ENCODE results near the gene SOCS1. TPM values are rescaled to one million over a fixed set of nuclear protein-coding genes. Genes with fewer than 3 reads are reported as not detected.
A peak's percentile ranks its signal among the peaks of the same experiment; 100 is the strongest.

The SOCS1 gene
- total RNA-seq (10 to 100 TPM in 1 of 10 donors, 1 to 10 TPM in 7, under 1 TPM in 2; 0.60 to 12.2 (median 2.1) TPM), polyA plus RNA-seq (10 to 100 TPM in 1 of 2 donors, 1 to 10 TPM in 1; 5.8 to 10.8 TPM)
- long read RNA-seq, donor 1, partial matches to known transcripts, result 0 of 4 reads
- long read RNA-seq, donor 1, other reads (novel, unspliced or antisense), result 0 of 4 reads
- long read RNA-seq, donor 2, partial matches to known transcripts, result 0 of 4 reads
- long read RNA-seq, donor 2, other reads (novel, unspliced or antisense), result 0 of 4 reads
- long read RNA-seq, donor 3, result 0 reads

DNA sequence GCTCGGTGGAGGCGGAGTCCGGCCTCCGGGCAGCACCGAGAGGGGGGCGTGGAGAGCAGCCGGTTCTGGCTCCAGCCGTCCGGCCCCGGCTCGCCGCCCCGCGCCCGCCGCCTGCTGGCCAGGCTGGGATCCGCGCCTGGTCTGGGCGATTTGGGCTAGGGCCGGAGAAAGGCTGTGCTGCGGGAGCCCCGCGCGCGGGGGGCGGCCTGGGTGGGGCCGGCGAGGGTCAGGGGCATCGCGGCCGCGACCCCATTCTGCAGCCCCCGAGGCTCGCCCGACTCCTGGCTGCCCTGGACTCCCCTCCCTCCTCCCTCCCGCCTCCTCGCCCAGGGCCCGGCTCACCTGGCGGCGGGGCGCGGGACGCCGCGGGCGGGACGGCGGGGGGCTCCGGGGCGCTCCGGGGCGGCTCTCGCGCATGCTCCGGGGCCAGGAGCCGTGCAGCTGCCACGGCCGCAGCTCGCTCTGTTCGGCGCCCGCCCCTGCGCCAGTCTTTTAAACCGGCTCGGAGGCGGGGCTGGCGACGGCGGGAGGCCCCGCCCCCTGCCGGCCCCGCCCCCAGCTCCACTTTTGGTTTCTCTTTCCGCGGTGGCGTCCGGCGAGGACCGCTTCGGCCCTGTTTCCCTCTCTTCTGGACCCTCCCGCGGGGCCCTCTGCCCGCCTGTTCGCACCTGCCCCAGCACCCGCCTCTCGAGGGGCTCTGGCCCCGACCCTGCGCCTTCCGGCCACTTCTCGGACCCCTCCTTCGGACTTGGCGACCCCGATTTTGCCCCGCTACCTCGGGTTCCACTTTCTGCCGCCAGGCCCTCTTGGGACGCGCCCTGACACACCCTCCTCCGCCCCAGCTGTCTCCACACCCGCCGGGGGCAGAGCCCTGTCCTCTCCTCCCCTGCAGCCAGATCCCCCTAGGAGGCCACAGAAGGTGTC, at the start of gene SOCS1:
Gene SOCS1, minus strand, starts transcription at position 468 of the 924 bp plus-strand sequence. CDS start 726 bp downstream, outside the sequence.
- H3K9me3 ChIP-seq, result no peaks in the 10 kb centered on the region
- H3K4me1 ChIP-seq, result peaks cover 15 to 66% (median 34%) of the 10 kb centered on the region in 9 donors
- ATAC-seq, result peak; percentile 77 to 90 (median 84)

GRCh38 chr16:11303405-11304138, 47.6 kb upstream of the SOCS1 start:
- TF ChIP-seq, protein P1, sequence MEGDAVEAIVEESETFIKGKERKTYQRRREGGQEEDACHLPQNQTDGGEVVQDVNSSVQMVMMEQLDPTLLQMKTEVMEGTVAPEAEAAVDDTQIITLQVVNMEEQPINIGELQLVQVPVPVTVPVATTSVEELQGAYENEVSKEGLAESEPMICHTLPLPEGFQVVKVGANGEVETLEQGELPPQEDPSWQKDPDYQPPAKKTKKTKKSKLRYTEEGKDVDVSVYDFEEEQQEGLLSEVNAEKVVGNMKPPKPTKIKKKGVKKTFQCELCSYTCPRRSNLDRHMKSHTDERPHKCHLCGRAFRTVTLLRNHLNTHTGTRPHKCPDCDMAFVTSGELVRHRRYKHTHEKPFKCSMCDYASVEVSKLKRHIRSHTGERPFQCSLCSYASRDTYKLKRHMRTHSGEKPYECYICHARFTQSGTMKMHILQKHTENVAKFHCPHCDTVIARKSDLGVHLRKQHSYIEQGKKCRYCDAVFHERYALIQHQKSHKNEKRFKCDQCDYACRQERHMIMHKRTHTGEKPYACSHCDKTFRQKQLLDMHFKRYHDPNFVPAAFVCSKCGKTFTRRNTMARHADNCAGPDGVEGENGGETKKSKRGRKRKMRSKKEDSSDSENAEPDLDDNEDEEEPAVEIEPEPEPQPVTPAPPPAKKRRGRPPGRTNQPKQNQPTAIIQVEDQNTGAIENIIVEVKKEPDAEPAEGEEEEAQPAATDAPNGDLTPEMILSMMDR (IDR thresholded peaks at IDR 0.05), result no peak
- Histone ChIP-seq H3K36me3 (no peaks in the 10 kb centered on the region), H3K4me3 (no peak overlapping the region), H3K27ac (no peak overlapping the region), H3K9me3 (peaks cover 0 to 3% (median 0%) of the 10 kb centered on the region in 11 donors), H3K4me1 (peaks cover 0 to 15% (median 0%) of the 10 kb centered on the region in 9 donors), H3K27me3 (no peaks in the 10 kb centered on the region)
- no peak for ATAC-seq
- intact Hi-C loops (cut with DNase I), result no loop called here
- no peak for DNase-seq
- WGBS, 2 donors, result 71 to 75% methylated on average over 18 of the region's 18 CpGs

More for the DNA sequence above, at the start of gene SOCS1:
- Histone ChIP-seq H3K36me3 (peaks cover 0 to 37% (median 0%) of the 10 kb centered on the region in 9 donors), H3K27me3 (no peaks in the 10 kb centered on the region), H3K27ac (peak within 1 kb of the TSS; percentile 92 to 100 (median 98)), H3K4me3 (peak within 1 kb of the TSS; percentile 42 to 93 (median 82))
- intact Hi-C loops (cut with DNase I), result loop anchor here (2.0 to 10.0 kb wide), 15 partner anchors 95 to 291 kb away; no protein-coding TSS in a partner anchor
- 0% methylated on average over 80 to 98 of the region's 100 CpGs for WGBS, 2 donors
- TF ChIP-seq, protein P1 (IDR thresholded peaks at IDR 0.05), result peak in 8 of 9 donors; percentile 68 to 96 (median 92)
- peak; percentile 84 to 88 for DNase-seq

DNA sequence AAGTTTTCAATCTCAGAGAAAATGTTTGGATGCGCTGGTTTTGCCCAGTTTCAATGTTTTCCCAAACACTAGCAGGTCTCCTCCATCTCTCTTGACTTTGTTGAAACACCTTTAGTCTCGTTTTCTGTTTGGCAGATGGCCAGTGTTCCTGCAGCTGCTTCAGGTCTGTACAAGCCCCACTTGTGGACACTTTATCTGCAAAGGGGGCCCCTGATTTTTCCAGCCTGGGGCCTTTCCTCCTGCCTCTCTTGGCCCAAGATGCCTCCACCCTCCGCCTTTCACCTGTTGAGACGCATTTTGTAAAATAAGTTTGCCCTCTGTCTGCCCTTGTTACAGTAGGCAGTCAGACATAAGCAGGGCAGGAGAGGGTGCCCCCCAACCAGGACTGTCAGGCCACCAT, 47.0 kb upstream of the SOCS1 start:
- Histone ChIP-seq H3K36me3 (no peaks in the 10 kb centered on the region), H3K27me3 (no peaks in the 10 kb centered on the region), H3K9me3 (peaks cover 0 to 3% (median 0%) of the 10 kb centered on the region in 11 donors), H3K4me1 (peaks cover 0 to 12% (median 0%) of the 10 kb centered on the region in 9 donors), H3K4me3 (no peak overlapping the region), H3K27ac (no peak overlapping the region)
- TF ChIP-seq, protein P1 (IDR thresholded peaks at IDR 0.05), result no peak
- intact Hi-C loops (cut with DNase I), result no loop called here
- no peak for ATAC-seq
- DNase-seq, result no peak
- 55 to 75% methylated on average over 4 of the region's 4 CpGs for WGBS, 2 donors

Measured in heart right ventricle (tissue), 16 donors.